ENCODE results near the gene GEMIN8.

GEMIN8 gene

DNA sequence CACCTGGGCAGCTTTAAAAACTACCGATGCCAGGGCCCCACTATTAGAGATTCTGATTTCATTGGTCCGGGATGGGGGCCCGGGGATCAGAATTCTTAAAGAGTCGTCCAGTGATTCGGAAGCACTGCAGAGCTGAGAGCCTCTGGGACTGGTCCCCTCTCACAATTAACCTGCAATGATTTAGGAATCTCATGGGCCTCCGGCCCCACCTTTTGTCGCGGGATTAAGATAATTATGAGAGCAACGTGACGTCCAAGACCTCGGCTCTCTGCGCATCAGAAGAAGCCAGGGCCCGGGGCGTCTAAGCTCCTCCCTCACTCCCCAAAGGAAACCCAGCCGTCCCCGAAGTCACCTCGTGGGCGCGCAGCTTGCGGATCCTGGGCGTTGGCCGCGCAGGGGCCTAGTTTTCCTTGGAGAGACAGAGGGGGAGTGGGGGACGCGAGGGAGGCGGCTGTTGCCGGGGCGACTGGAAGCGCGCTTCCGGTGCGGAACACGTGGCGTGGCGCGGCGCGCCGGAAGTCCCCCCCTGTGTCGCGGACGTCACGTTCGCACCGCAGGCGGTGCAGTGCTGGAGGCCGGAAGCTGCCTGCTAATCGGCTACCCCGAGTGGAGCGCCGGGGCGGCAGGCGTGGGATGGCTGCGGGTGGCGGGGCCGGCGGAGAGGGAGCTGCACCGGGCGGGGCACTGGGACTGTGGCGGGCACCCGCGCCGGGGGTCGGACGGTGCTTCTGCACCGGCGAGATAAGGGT is at the start of gene GEMIN8:
GEMIN8 (minus strand) TSS at position 468 of the 749 bp plus-strand sequence. CDS start 8,414 bp downstream, outside the sequence.
- no peak for FAIRE-seq
- TF ChIP-seq POLR2A (IDR thresholded peaks at IDR 0.05; ENCODE audit: low read depth, low read length) = peak; percentile 81
- peak; percentile 19 for DNase-seq (ENCODE audit: insufficient read length, low spot score)

- no peak for FAIRE-seq
- no peak for DNase-seq (ENCODE audit: insufficient read length, low spot score)
- no peak for TF ChIP-seq POLR2A (IDR thresholded peaks at IDR 0.05; ENCODE audit: low read depth, low read length)
Observed at GRCh38 chrX:14076639-14077038, 46.9 kb upstream of the GEMIN8 start.

DNA sequence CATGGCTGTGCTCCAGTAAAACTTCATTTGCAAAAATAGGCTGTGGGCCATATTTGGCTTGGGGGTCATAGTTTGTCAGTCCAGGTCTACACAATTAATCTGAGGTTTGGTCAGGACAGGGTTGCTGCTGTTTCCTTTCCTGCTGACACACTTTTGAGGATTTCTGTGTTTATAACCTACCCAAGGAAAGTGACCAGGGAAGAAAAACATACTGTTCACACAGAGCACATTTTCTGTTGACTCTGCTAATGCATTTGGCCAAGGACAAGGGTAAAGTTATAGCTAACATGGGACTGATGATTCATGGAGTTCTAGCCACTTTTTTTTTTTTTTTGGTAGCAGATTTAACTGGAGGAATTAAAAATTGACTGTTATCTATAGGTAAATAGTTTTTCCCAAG is 43.9 kb upstream of the GEMIN8 start:
- FAIRE-seq (no peak), DNase-seq (ENCODE audit: insufficient read length, low spot score) (no peak)
- no peak for TF ChIP-seq POLR2A (IDR thresholded peaks at IDR 0.05; ENCODE audit: low read depth, low read length)

DNA sequence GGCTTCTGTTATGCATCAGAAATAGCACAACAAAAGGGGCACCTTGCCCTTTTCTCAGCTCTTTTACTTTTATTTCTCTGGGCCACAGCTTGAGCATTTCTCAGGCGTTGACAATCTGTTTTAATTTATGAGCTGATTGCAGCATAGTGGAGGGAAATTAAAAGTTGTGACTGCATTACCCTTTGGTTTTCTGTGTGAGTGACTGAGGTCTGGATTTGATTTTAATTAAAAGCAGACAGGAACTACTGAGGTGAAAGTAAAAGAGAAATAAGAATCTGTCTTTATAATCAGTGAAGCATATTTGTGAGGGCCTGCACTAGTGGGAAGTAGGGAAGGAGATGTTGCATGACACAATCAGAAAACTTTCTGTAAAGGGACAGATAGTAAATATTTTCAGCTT is 43.4 kb upstream of the GEMIN8 start:
- FAIRE-seq (no peak), DNase-seq (ENCODE audit: insufficient read length, low spot score) (no peak)
- TF ChIP-seq POLR2A (IDR thresholded peaks at IDR 0.05; ENCODE audit: low read depth, low read length) = no peak

- TF ChIP-seq POLR2A (IDR thresholded peaks at IDR 0.05; ENCODE audit: low read depth, low read length) = no peak
- FAIRE-seq (no peak), DNase-seq (ENCODE audit: insufficient read length, low spot score) (no peak)
Observed at GRCh38 chrX:14065800-14066199, 36.1 kb upstream of the GEMIN8 start.

GRCh38 chrX:14064626-14065432 is 35.1 kb upstream of the GEMIN8 start:
- no peak for TF ChIP-seq POLR2A (IDR thresholded peaks at IDR 0.05; ENCODE audit: low read depth, low read length)
- no peak for FAIRE-seq
- no peak for DNase-seq (ENCODE audit: insufficient read length, low spot score)

DNA sequence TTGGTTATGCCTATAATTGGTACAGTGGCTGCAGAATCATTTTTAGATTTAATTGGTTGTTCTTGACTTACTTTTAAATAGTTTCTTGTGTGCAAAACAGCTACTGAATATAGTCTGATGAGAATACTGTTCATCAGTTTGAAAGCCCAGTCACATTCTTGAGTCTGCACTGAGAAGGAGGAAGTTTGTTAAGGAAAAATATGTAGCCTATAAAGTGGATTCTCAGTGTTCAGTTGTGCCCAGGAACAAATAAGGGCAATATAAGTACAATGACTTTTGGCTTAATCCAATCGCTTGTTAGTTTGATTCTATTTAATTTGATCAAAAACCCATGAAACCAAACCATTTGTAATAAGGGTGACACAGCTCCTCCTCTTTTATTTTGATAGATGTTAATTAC is 32.8 kb upstream of the GEMIN8 start:
- no peak for TF ChIP-seq POLR2A (IDR thresholded peaks at IDR 0.05; ENCODE audit: low read depth, low read length)
- FAIRE-seq = no peak
- DNase-seq (ENCODE audit: insufficient read length, low spot score) = no peak

GRCh38 chrX:14056206-14056605 is 26.5 kb upstream of the GEMIN8 start:
- TF ChIP-seq POLR2A (IDR thresholded peaks at IDR 0.05; ENCODE audit: low read depth, low read length) = no peak
- DNase-seq (ENCODE audit: insufficient read length, low spot score) = no peak
- FAIRE-seq = no peak

DNA sequence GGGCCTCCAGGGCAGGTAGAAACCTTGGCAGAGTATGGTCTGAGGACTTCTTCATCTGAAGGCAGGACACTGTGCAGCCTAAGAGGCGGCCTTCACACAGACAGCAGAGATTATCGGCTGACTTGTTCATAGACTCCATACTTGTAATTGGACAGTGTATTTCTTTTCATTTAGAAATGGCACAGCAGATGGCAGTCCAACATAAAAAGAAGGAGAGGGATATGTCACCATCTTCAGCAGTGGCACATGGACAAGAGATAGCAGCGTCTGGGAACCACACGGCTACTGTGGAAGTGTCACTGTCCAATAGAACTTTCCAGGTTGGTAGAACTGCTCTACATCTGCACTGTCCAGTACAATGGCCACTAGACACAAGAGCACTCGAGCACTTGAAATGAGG is 21.7 kb upstream of the GEMIN8 start:
- DNase-seq (ENCODE audit: insufficient read length, low spot score) = no peak
- FAIRE-seq = no peak
- TF ChIP-seq POLR2A (IDR thresholded peaks at IDR 0.05; ENCODE audit: low read depth, low read length) = no peak

DNA sequence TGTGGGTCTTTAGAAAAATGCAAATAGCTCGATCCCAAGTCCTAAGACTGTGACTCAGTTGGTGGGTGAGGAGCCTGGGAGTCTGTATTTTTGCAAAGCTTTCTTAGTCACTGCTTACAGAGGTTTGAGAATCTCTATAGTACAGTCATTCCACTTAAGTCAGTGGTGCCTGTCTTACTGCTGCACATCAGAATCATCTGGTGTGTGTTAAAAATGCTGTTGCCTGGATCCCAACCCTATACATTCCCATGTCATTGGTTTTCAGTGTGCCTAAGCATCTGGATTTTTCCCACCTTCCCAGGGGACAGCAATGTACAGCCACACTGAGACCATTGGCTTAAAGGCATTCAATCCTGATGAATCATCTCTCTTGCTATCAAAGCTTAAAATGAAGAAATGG is 21.0 kb upstream of the GEMIN8 start:
- DNase-seq (ENCODE audit: insufficient read length, low spot score) = no peak
- no peak for TF ChIP-seq POLR2A (IDR thresholded peaks at IDR 0.05; ENCODE audit: low read depth, low read length)
- no peak for FAIRE-seq

DNA sequence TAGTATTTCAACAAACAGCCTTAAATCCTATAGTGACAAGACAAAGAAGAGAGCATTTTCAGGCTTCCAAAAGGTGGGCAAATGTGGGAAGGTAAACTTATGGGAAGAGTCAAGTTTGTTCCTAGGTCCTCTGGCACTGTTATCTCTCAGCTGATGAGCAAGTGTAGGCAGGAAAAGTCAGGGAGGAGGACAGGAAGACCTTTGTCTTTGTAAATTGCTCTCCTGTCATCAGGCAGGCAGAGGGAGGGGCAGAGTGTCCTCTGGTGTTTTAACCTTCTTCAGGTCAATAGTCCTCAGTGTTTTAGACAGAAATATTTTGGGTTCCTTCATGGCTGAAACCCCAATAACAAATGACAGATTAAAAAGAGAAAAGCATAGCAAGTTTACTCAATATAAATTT is 13.5 kb upstream of the GEMIN8 start:
- TF ChIP-seq POLR2A (IDR thresholded peaks at IDR 0.05; ENCODE audit: low read depth, low read length) = no peak
- FAIRE-seq (no peak), DNase-seq (ENCODE audit: insufficient read length, low spot score) (no peak)

DNA sequence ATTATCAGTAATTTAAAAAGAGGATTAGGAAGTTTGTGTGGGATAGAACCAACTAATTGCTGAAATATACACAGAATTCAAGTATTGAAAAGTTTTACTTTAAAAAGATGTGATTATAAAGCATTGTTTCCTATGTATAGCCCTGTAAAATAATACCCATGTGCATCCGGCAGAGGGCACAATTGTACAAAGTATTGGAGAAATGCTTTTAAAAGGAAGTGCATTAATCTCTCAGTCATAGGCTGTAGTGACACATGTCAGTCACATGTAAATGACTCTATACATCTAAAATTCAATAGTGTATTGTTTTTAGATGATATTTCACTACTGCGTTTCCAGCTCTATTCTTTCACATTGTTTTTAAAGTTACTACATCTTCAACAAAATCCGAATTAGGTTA is 9.7 kb upstream of the GEMIN8 start:
- no peak for TF ChIP-seq POLR2A (IDR thresholded peaks at IDR 0.05; ENCODE audit: low read depth, low read length)
- FAIRE-seq (no peak), DNase-seq (ENCODE audit: insufficient read length, low spot score) (no peak)

DNA sequence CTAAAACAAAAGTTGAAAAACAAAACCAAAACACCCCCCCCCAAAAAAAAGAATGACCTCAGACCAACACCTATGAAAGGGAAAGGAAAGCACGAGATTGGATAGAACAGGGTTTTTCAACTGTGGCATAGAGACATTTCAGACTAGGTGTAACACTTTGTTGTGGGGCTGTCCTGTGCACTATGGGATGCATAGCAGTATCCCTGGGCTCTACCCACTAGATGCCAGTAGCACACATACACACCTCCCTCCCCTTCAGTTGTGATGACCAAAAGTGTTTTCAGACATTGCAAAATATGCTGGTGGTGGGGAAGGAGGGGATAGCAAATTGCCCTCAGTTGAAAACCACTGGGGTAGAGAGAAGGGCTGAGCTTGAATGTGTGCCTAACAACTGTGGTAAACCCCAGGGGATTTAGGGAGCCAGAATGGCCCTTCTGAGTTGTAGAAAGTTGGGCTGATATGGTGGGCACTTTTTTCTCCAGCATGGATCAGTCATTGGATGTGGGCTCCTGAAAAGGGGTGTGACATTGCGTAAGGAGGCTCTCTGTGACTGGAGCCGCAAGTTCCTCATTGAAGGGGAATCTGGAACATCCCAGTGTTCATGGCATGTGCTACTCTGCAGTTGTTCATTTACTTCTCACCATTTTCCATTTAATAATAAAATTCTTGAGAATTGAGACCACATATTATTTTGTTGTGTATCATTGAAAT is 8.8 kb upstream of the GEMIN8 start:
- FAIRE-seq = no peak
- TF ChIP-seq POLR2A (IDR thresholded peaks at IDR 0.05; ENCODE audit: low read depth, low read length) = no peak
- DNase-seq (ENCODE audit: insufficient read length, low spot score) = no peak

DNA sequence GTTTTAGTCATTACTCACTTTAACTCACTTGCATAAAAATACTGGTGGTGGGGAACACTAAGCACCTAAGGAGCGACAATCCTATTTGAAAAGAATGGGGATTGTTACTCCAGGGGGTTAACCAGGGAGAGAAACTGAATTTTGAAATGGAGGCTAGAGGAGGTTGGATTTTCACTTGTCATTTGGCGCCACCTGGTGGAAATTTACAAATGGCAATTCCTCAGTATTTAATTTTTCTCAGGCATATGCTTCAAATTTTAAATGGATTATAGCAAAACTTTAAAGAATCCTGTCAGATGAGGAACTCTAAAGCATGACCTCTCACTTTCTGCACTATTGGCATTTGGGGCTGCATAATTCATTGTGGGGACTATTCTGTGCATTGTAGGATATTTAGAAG is 2.7 kb upstream of the GEMIN8 start:
- no peak for TF ChIP-seq POLR2A (IDR thresholded peaks at IDR 0.05; ENCODE audit: low read depth, low read length)
- DNase-seq (ENCODE audit: insufficient read length, low spot score) = no peak
- no peak for FAIRE-seq
